Glutamatergic neuron (in vitro differentiated cells): ENCODE results near the gene FXYD2. TPM values are rescaled to one million over a fixed set of nuclear protein-coding genes. Genes with fewer than 3 reads are reported as not detected.

Experiments used
- DNase-seq: peaks from one replicate; pipeline ENCODE4 v3.0.0; 2022
- H3K27ac Mint-ChIP-seq: one replicate; pipeline ENCODE4 v1.8.0; 2020; ENCODE audit warnings: mild to moderate bottlenecking, mixed read lengths, inconsistent platforms; ENCODE audit not compliant: unreplicated experiment
- H3K27me3 Mint-ChIP-seq: one replicate; pipeline ENCODE4 v1.8.0; 2020; ENCODE audit warnings: mild to moderate bottlenecking, moderate library complexity, mixed read lengths, inconsistent platforms; ENCODE audit not compliant: unreplicated experiment
- H3K36me3 Mint-ChIP-seq: one replicate; pipeline ENCODE4 v1.8.0; 2020; ENCODE audit warnings: mild to moderate bottlenecking, mixed read lengths, inconsistent platforms; ENCODE audit not compliant: unreplicated experiment
- H3K4me1 Mint-ChIP-seq: one replicate; pipeline ENCODE4 v1.8.0; 2020; ENCODE audit warnings: mild to moderate bottlenecking, low read depth, mixed read lengths, inconsistent platforms; ENCODE audit not compliant: unreplicated experiment
- H3K4me3 Mint-ChIP-seq: one replicate; pipeline ENCODE4 v1.8.0; 2020; ENCODE audit warnings: mild to moderate bottlenecking, mixed read lengths, inconsistent platforms; ENCODE audit not compliant: unreplicated experiment
- H3K9me3 Mint-ChIP-seq: one replicate; pipeline ENCODE4 v1.8.0; 2020; ENCODE audit warnings: mild to moderate bottlenecking, moderate library complexity, mixed read lengths, inconsistent platforms; ENCODE audit not compliant: unreplicated experiment
- CTCF ChIP-seq: fragments of 200-600 bp; sonication (generic); IDR thresholded peaks from one replicate; pipeline ENCODE4 v1.5.0; 2021; ENCODE audit not compliant: partially characterized antibody, unreplicated experiment
- total RNA-seq: library from RNA; stranded (reverse); fragmentation: NEBNext Ultra II Directional; extraction: Animal tissue kit (Norgen Biotek cat#: 25700); gene quantifications from one replicate; pipeline ENCODE4 v1.2.1, GENCODE V29; 2021; ENCODE audit not compliant: unreplicated experiment

FXYD2 gene
- total RNA-seq, 1 donor from 2014 or later = 0.44 TPM

DNA sequence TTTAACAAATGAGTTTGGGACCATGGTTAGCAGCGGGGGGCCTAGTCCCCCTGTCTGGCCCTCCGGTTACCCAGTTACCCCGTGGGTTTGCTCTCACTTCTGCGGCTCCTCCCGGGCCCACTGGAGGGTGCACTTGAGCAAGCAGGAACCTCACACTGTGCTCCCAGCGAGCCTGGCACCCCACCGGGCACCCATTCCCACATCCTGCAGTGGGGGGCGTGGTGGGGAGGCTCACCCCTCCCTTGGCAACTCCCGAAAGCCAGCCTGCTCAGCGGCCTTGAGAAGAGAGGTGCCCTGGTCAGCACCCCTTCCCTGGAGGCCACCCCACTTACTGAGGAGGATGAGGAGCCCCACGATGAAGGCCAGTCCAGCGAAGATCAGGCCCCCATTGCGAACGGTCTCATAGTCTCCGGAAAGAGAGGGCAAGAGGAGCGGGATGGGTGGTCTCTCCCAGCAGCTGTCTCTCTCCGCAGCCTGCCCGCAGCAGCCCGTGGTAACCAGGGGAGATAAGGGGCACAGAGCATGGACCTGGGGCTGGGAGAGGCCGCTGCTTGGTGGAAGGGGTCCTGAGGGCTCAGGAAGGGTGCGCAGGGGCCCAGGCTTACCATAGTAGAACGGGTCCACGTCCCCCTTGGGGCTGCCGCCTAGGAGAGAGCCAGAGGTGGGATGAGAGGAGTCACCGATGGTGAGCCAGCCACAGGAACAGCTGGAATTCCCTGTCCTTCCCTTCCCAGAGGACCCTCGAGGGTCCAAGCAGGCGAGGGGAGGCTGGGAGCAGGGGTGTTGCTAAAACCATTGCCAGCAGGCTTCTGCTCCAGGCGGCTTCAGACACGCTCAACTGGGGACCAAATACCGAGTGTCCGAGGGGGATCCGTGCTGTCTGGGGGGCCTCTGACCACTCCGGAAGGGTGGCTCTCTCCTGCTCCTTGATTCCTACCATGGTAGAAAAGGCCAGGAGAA is 2.2 kb downstream of the FXYD2 start:
- peak; percentile 71 for DNase-seq
- Mint-ChIP-seq H3K4me1 (peaks cover 17% of the 10 kb centered on the region), H3K27ac (no peak overlapping the region), H3K4me3 (no peak overlapping the region), H3K27me3 (peaks cover 6% of the 10 kb centered on the region), H3K36me3 (no peaks in the 10 kb centered on the region), H3K9me3 (peaks cover 1% of the 10 kb centered on the region)
- TF ChIP-seq CTCF = peak; percentile 54

GRCh38 chr11:117821431-117821830 is 3.1 kb downstream of the FXYD2 start:
- Mint-ChIP-seq H3K9me3 (peaks cover 2% of the 10 kb centered on the region), H3K4me1 (peaks cover 18% of the 10 kb centered on the region), H3K36me3 (no peaks in the 10 kb centered on the region), H3K4me3 (no peak overlapping the region), H3K27ac (no peak overlapping the region), H3K27me3 (peaks cover 5% of the 10 kb centered on the region)
- TF ChIP-seq CTCF = no peak
- no peak for DNase-seq

- TF ChIP-seq CTCF = no peak
- no peak for DNase-seq
- Mint-ChIP-seq H3K4me3 (no peak overlapping the region), H3K36me3 (no peaks in the 10 kb centered on the region), H3K9me3 (peaks cover 4% of the 10 kb centered on the region), H3K4me1 (peaks cover 18% of the 10 kb centered on the region), H3K27ac (no peak overlapping the region), H3K27me3 (peaks cover 3% of the 10 kb centered on the region)
These were observed 4.0 kb downstream of the FXYD2 start for GRCh38 chr11:117820516-117820915.

GRCh38 chr11:117820071-117820470 is 4.5 kb downstream of the FXYD2 start:
- H3K27me3 Mint-ChIP-seq = no peaks in the 10 kb centered on the region
- H3K4me1 Mint-ChIP-seq = peaks cover 16% of the 10 kb centered on the region
- peaks cover 4% of the 10 kb centered on the region for H3K9me3 Mint-ChIP-seq
- H3K36me3 Mint-ChIP-seq = no peaks in the 10 kb centered on the region
- H3K27ac Mint-ChIP-seq = no peak overlapping the region
- no peak for DNase-seq
- TF ChIP-seq CTCF = no peak
- H3K4me3 Mint-ChIP-seq = no peak overlapping the region
